Lung microvascular endothelial cell (primary cell): ENCODE results near the gene ZSCAN25. TPM values are rescaled to one million over a fixed set of nuclear protein-coding genes. Genes with fewer than 3 reads are reported as not detected.
"Not testable (repeated sequence)": the region's sequence is repeated elsewhere in the genome, so short reads cannot be mapped to it uniquely, and the experiment has no call there.

Experiments
- DNase-seq, 2 donors: peaks; one replicate each; pipeline versions ENCODE4 v3.0.0 to v3.0.0-alpha.2; 2010; ENCODE audit warnings: low read depth in 2 of 2
- total RNA-seq: library from RNA; depleted of rRNA; stranded (reverse); fragments of >200 nt; gene quantifications from 2 replicates; pipeline ENCODE4 v1.2.1, GENCODE V29; 2014

The ZSCAN25 gene
- total RNA-seq, 1 donor from 2014 or later = 12.1 TPM

DNA sequence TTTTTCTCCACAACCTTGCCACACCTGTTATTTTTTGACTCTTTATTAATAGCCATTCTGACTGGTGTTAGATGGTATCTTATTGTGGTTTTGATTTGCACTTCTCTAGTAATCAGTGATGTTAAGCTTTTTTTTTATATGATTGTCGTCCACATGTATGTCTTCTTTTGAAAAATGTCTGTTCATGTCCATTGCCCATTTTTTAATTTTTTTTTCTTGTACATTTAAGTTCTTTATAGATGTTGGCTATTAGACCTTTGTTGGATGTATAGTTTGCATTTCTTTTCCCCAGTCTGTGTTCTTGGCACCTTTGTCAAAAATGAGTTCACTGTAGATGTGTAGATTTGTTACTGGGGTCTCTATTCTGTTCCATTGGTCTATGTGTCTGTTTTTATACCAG lies 28.8 kb downstream of the ZSCAN25 start:
- no peak for DNase-seq

DNA sequence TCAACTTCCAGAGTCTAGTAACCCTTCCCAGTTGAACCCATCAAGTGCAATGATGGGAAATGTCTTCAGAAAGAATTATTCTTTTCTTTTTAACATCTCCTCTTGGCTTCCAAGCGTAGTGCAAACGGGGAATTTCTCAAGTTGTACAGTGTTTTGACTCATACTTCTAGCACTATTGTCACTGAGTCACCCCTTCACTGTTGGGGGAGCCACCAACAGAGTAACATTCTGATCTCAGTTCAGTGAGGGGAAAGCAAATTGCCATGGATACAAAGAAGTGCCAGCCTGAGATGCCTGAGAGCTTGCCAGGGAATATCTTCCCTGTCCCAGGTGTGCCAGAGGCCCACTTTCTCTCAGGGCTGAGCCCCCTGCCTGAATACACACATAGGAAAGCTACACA lies 32.1 kb downstream of the ZSCAN25 start:
- DNase-seq = no peak

DNA sequence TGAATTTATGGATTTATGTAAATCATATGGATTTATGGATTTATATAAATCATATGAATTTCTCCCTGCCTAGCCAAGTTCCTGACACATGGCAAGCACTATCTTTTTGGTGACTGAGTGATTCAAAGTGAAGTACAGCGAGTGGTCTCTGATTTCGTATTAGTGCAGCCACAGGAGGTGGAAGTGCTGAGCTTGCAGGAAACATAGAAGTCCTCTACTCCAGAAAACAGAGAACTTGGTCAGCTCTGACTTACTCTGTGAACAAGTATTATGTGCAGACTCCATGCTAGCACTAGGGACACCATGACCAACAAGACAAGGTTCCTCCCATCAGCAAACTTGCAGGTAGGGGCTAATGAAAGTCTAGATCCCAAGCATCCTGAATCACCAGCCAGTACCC lies 34.5 kb downstream of the ZSCAN25 start:
- DNase-seq = no peak

DNA sequence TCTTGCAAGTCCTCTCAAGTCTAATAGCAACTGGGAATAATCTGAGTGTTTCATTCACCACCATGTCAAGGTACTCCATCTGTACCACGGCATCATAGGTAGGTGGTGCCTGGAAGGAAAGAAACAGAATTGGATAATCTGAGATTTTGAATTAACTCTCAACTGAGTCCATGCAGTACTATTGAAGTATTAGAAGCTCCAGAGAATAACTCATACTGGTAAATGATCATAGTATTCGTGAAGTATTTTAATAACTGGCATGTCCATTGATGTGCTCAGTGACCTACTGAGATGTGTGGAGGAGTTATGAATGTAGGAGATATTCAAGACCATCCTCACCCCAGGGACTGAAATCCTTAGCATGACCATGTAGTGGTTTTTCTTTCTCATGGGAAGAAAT lies 35.9 kb downstream of the ZSCAN25 start:
- DNase-seq = no peak

DNA sequence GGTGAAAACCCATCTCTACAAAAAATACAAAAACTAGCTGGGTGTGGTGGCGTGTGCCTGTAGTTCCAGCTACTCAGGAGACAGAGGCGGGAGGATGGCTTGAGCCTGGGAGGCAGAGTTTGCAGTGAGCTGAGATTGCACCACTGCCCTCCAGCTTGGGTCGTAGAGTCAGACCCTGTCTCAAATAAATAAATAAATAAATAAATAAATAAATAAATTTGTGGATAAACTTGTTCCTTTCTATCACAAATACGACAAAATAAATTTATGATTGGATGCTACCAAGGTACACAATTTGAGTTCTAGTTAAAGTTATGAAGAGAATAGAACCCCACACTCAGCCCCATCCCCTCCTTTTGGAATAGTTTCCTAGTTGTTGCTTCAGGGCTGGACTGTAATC lies 36.5 kb downstream of the ZSCAN25 start:
- not testable (repeated sequence) for DNase-seq

DNA sequence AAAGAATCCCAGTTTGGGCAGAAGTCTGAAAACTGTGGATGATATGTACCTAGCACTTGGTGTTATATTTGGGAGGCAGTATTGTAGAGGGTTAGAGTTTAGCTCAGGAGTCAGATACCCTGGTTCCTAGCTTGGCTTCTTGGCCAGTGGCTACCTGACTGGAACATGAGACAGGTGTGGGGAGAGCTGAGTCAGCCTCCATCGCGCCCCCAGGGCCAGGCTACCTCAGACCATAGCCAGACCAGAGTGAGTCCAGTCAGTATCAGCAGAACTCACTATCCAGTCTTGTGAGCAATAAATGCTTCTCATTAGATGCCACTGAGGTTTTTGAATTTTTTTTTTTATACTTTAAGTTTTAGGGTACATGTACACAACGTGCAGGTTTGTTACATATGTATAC lies 37.0 kb downstream of the ZSCAN25 start:
- no peak for DNase-seq

DNA sequence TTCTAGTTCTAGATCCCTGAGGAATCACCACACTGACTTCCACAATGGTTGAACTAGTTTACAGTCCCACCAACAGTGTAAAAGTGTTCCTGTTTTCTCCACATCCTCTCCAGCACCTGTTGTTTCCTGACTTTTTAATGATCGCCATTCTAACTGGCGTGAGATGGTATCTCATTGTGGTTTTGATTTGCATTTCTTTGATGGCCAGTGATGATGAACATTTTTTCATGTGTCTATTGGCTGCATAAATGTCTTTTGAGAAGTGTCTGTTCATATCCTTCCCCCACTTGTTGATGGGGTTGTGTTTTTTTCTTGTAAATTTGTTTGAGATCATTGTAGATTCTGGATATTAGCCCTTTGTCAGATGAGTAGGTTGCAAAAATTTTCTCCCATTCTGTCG lies 37.9 kb downstream of the ZSCAN25 start:
- DNase-seq = not testable (repeated sequence)

DNA sequence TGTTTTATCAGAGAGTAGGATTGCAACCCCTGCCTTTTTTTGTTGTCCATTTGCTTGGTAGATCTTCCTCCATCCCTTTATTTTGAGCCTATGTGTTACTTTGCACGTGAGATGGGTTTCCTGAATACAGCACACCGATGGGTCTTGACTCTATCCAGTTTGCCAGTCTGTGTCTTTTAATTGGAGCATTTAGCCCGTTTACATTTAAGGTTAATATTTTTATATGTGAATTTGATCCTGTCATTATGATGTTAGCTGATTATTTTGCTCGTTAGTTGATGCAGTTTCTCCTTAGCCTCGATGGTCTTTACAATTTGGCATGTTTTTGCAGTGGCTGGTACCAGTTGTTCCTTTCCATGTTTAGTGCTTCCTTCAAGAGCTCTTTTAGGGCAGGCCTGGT lies 41.1 kb downstream of the ZSCAN25 start:
- DNase-seq = not testable (repeated sequence)

DNA sequence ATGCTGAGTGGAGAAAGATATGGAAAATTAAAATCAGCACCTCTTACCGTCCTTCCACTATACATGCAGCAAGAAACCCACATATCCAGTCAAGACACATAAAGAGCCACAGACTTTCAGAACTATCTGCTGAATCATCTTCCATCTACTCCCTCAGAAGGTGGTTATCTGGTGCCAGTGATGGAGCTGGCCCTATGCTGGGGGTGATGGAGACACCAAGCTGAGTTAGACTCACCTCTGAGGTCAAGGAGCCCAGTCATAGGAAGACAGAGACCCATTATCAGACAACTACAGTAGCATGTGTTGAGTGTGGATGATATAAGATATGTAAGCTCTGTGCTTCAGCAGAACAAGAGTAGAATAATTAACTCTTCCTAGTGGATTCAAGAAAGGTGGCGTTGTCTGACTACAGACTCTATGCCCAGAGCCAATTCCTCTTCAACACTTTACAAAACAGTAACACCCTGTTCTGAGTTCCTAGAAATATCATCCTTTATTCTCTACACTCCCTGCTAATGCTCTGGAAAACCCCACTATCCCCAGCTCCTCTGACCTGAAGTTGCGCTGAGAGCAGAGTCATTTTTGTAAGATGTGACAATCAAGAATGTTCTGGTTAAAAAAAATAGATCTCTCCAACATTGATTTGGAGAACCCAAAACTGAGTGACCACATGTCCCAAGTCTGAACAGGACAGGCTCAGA lies 48.7 kb downstream of the ZSCAN25 start:
- DNase-seq = no peak

DNA sequence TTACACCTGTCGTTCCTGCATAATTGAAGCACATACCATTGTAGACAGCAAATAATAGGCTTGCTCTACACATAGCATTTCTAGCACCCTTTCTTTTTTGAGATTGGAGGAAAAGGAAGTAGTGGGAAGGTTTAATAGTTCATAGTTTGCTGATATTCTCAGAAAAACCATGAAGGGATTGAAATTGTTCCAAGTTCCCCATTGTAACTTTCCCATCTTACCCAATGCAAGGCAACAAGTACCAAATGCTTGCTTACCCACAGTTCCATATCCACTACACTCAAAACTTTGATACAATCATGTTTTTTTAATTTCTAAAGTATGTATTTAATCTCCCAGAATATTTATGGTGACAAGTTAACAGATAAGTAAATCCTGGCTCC lies 49.3 kb downstream of the ZSCAN25 start:
- DNase-seq = no peak

DNA sequence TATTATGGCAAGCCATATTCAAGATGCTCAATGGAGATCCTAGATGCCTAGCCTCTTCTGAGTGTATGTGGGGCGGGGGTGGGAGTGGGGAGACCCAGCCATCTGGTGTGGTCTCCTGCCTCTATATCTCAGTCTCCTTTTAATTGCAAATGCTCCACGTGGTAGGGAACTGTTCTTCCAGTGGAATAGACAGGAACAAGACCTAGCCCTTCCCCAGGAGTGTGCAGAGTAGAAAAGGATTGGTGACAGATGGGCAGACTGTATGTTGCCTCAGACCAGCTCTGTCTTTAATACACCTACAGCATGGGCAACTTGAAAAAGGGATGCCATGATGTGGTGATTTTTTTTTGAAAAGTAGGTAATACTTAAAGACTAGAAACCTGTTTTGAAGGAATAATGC lies 50.4 kb downstream of the ZSCAN25 start:
- DNase-seq = no peak

DNA sequence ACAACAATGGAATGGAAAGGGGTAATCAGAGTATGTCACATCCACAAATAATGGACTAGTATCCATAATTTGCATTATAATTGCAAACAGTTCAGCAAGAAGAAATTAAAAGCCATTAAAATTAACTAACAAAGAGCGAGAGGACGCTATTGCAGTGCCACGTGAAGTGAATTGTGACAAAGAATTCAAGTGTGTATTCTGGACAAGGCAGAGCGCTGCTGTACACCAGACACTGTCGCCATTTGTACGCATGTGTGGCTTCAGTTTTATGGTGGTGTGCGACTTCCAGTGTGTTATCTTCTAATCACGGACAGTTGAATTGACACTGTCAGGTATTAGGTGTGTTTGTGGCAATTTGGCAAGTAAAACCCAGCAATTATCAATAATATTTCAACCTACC lies 51.8 kb downstream of the ZSCAN25 start:
- no peak for DNase-seq

DNA sequence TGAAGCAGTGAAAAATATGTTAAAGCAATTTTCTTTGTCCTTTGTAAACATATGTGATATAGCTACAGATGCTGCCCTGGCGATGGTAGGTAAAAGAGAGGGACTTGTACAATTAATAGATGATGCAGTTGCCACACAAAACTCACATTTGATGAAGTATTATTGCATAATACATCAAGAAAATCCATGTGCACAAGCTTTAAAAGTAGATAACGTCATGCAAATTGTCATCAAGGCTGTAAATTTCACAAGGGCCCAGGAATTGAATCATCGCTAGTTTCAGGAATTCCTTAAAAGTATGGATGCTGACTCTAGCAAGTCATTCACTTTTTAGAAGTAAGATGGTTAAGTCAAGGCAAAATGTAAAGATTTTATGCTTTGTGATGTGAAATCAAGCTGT lies 53.0 kb downstream of the ZSCAN25 start:
- no peak for DNase-seq

DNA sequence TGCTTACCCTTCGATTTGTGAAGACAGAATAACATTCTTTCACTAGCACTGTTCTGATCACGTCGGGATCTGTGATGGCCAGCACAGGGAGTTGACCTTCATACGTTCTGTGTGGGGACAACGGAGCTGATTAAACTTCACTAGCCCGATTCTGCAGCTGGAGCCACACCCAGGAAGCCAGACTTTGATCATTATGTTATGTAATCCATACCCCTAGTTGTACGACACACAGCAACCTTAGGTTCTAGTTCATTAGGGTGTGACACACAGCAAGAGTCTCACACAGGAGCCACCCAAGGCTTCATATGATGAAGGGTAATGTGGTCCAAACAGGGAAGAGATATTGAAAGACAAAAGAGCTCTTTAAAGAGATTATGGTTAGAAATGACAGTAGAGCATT lies 55.8 kb downstream of the ZSCAN25 start:
- no peak for DNase-seq

DNA sequence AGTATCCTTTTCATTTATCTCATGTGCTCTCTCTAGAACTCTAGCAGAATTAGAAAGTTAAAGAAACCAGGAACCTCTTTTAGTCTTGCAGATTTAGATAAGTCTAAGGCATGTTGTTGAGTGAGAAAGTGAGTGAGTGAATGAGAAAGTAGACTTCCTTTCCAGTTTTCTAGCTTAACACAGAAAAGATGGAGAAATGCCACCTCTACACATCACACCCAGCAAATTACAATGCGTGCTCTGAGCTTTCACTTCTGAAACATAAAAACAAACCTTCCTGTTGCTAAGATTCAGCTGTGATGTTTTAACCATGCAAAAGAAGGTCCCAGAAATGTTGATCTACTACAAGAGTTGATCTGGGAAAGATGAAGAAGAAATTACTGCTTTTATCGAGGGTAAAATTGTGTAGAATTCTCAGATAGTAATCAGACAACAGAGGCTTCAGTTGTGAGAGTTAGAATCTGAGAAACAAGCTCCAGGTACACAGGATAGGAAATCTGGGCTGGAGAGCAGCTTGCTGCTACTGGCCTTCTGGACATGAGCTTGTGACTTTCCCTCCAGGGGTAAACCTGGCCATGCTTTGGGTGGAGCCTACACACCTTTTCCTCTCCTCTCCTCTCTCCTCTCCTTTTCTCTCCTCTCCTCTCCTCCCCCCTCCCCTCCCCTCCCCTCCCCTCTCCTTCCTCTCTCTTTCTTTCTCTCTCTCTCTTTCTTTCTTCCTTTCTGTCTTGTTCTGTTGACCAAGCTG lies 58.4 kb downstream of the ZSCAN25 start:
- DNase-seq = no peak

DNA sequence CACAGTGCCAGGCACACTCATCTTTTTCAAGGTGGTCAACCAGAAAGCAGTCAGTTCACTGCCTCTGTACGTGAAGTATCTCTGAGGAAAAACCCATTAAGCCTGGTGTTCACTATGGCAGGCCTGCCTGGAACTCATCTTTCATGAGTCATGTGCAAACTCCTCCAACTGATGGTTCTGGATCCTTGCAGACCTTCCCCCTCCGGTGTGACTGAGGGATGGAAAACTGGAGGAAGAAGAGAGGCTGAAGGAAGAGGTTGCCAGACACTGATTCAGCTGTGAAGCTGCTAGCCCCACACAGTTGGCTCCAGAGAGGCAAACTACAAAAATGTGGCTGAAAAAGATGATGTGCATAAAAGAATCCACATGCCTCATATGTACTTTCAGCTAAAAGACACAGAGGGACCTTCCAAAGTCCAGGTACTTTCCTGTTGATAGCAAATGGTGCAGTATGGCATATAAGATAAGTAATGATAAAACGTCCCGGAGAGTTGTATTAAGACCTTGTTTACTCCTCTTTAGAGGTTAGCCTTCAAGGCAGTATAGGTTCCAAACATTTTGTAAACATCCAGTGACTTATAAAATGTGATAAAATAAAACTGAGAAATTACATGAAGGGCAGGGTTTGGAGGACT lies 60.4 kb downstream of the ZSCAN25 start:
- no peak for DNase-seq

DNA sequence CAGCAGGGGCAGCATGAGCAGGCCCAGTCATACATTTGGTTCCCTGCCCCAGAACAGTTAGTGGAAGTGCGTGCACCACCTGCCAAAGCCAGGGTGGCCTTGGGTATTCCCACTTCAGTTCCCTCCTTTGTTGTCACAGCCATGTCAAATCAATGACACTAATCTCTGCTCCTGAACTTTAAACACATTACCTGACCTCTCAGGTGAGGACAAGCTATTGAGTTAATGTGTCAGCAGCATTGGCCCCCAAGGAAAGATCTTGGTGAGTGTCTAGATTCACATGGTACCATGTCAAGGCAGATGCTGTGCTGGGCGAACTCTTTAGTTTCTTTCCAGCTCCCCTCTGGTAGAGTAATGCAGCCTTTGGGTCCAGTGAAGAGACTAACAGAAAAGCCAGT lies 60.9 kb downstream of the ZSCAN25 start:
- no peak for DNase-seq

DNA sequence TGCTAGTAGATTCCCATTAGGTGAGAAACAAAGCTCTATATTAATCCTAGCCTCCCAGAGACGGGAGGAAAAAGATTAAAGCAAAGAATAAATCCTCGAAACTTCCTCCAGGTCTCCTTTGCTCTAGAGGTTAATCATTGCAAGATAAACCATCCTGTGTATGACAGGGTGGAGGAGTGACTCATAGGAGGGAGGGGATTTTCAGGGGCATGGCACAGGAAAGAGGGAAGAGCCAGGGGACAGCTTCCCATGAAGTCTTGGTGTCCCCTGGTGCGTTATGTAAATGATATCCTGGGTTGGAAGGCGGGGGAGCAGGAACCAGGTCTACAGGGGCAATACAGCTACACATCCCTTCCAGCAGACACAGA lies 62.3 kb downstream of the ZSCAN25 start:
- peak; percentile 7 to 23 for DNase-seq

DNA sequence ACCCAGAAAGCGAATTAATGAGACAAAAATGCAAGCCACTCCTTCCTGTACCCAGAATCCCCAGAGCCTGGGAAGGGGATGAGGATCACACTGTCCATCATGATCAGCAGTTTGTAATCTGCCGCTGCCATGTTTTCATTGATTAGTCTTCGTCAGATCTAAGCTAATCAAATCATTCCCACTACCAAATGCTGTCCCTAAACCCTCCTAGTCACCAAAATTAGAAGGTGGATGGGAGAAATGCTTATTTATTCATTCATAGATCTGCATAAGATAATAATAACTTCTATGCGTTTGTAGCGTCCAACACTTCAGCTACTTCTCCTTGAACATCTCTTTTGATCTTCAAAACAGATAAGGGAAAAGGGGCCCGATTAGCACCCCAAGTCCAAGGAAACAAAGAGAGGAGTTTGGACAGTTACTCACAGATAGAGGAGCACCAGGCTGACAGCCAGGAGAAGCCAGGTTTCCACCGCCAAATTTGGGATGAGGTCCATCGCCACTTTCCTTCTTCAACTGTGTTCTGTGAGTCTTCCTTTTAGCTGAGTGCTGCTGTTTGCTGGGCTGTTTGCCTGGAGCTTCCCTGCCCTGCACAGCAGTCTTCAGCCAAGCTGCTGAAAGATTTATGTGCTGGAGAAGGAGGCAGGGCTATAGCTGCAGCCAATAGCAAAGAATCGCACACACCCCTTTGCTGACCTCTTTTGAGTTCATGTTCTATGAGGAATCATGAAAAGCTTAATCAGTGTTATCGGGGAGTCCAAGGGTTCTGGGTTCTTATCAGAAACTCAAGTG lies 62.9 kb downstream of the ZSCAN25 start, which contains the start of gene CYP3A5:
TSS of gene CYP3A5 (minus strand) at position 597 of the 792 bp plus-strand sequence. CDS start at position 497, 100 bp downstream.
- no peak for DNase-seq
